Neuron (in vitro differentiated cells): Measurements from ENCODE around the gene B3GALT6.

Source experiments
- H2AFZ ChIP-seq: one replicate; pipeline ENCODE4 v1.6.1; 2013; ENCODE audit warnings: low read depth, mild to moderate bottlenecking, inconsistent platforms, low read length, moderate library complexity
- H3K27me3 ChIP-seq: one replicate; pipeline ENCODE4 v1.6.1; 2013; ENCODE audit warnings: low read length; ENCODE audit not compliant: insufficient read depth
- H3K36me3 ChIP-seq: one replicate; pipeline ENCODE4 v1.6.1; 2013; ENCODE audit warnings: low read length; ENCODE audit not compliant: insufficient read depth
- H3K4me1 ChIP-seq: one replicate; pipeline ENCODE4 v1.6.1; 2013; ENCODE audit warnings: low read length; ENCODE audit not compliant: insufficient read depth
- H3K4me3 ChIP-seq: 2 replicates; pipeline ENCODE4 v1.5.1; 2013; ENCODE audit warnings: mild to moderate bottlenecking, low read length, moderate library complexity
- H3K9me3 ChIP-seq: one replicate; pipeline ENCODE4 v1.6.1; 2013; ENCODE audit warnings: low read length

The B3GALT6 gene

DNA sequence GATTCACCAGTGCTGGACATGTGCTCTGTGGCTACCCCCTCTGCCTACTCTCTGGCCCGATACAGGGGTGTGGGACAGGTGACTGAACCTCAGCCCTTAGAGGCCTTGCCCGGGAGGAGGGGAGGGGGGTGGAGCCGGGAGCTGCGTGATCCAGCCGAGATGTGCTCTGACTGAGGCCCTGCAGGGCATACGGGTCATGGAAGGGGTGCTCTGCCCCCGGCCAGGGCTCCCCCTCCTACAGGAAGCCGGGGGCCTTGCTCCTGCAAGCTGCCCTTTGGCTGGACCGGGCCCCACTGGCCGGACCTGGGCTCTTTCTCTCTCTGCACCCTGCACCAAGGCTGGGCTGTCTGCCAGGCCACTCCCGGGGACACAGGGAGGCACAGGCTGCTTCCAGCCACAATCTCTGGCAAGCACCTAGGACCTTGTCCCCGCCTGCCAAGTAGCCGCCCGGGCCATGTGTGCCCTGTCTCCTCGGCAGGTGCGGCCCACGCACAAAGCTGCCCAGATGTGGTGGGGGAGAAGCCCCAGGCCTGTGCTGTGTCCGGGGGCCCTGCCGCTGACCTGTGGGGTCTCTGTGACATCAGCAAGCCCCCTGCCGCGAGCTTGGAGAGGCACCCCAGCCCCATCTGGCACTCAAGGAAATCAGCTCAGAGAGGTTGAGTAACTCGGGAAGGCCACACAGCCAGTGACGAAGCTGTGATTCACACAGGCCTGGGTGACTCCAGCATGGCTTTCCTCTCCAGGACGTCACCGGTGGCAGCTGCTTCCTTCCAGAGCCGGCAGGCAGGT, 49.7 kb downstream of the B3GALT6 start:
- no peaks in the 10 kb centered on the region for H3K4me1 ChIP-seq
- no peaks in the 10 kb centered on the region for H3K9me3 ChIP-seq
- no peak overlapping the region for H2AFZ ChIP-seq
- no peaks in the 10 kb centered on the region for H3K36me3 ChIP-seq
- H3K27me3 ChIP-seq = no peaks in the 10 kb centered on the region
- H3K4me3 ChIP-seq = no peak overlapping the region

GRCh38 chr1:1282998-1283397, 51.0 kb downstream of the B3GALT6 start:
- Histone ChIP-seq H3K27me3 (no peaks in the 10 kb centered on the region), H3K4me3 (no peak overlapping the region), H3K4me1 (no peaks in the 10 kb centered on the region), H3K9me3 (no peaks in the 10 kb centered on the region), H2AFZ (no peak overlapping the region), H3K36me3 (no peaks in the 10 kb centered on the region)

DNA sequence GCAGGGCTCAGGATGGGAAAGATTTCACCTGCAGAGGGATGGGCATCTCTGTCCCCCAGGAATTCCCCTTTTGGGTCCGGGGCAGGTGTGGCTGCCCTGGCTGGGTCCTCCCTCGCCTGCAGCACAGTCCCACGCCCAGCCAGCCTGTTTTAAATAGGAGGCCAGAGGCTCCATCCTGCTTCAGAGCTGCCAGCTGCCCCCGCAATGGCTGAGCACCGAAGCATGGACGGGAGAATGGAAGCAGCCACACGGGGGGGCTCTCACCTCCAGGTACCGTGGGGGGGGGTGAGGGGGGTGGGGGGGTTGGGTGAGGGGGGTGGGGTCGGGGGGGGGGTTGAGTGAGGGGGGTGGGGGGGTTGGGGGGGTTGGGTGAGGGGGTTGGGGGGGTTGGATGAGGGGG, 51.8 kb downstream of the B3GALT6 start:
- H3K4me1 ChIP-seq = no peaks in the 10 kb centered on the region
- H3K27me3 ChIP-seq = no peaks in the 10 kb centered on the region
- H2AFZ ChIP-seq = no peak overlapping the region
- H3K36me3 ChIP-seq = no peaks in the 10 kb centered on the region
- no peak overlapping the region for H3K4me3 ChIP-seq
- H3K9me3 ChIP-seq = no peaks in the 10 kb centered on the region
